A673 (cell line): ENCODE measurements around the gene KLHL35.

ENCODE experiments used
- EZH2 ChIP-seq: fragments of 200-600 bp; sonication (generic); IDR thresholded peaks from 2 replicates; pipeline ENCODE4 v1.6.1; 2017; ENCODE audit warnings: borderline replicate concordance, low read depth, mild to moderate bottlenecking, mixed read lengths, antibody characterized with exemption, low read length; ENCODE audit not compliant: poor library complexity, severe bottlenecking
- TF ChIP-seq, protein P1 (sequence below): fragments of 300-800, 200-600 bp; sonication (generic); conservative IDR thresholded peaks from 2 replicates; pipeline ENCODE4 v1.5.1; 2017; ENCODE audit warnings: low read depth, mild to moderate bottlenecking, antibody characterized with exemption, low read length, moderate library complexity, mixed read lengths

GRCh38 chr11:75399344-75400145 is 33.5 kb downstream of the KLHL35 start, which contains the start of gene RPS3:
- TF ChIP-seq, protein P1, sequence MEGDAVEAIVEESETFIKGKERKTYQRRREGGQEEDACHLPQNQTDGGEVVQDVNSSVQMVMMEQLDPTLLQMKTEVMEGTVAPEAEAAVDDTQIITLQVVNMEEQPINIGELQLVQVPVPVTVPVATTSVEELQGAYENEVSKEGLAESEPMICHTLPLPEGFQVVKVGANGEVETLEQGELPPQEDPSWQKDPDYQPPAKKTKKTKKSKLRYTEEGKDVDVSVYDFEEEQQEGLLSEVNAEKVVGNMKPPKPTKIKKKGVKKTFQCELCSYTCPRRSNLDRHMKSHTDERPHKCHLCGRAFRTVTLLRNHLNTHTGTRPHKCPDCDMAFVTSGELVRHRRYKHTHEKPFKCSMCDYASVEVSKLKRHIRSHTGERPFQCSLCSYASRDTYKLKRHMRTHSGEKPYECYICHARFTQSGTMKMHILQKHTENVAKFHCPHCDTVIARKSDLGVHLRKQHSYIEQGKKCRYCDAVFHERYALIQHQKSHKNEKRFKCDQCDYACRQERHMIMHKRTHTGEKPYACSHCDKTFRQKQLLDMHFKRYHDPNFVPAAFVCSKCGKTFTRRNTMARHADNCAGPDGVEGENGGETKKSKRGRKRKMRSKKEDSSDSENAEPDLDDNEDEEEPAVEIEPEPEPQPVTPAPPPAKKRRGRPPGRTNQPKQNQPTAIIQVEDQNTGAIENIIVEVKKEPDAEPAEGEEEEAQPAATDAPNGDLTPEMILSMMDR, result peak; percentile 49
- no peak for TF ChIP-seq EZH2
